NB4 (cell line): ENCODE data around the gene IL10.

Source experiments
- CTCF ChIP-seq: IDR thresholded peaks from one replicate; pipeline ENCODE4 v1.5.1; 2012; ENCODE audit warnings: low read depth, low read length
- POLR2A ChIP-seq: IDR thresholded peaks from 2 replicates; pipeline ENCODE4 v1.6.1; 2011; ENCODE audit warnings: mild to moderate bottlenecking; ENCODE audit not compliant: insufficient read length; ENCODE audit errors: extremely low read depth
- TF ChIP-seq, protein P1 (sequence below): IDR thresholded peaks from 2 replicates; pipeline ENCODE4 v1.6.1; 2011; ENCODE audit warnings: low read depth, low read length

GRCh38 chr1:206737729-206738201 is 34.5 kb downstream of the IL10 start:
- TF ChIP-seq CTCF (no peak), POLR2A (no peak)
- TF ChIP-seq, protein P1, sequence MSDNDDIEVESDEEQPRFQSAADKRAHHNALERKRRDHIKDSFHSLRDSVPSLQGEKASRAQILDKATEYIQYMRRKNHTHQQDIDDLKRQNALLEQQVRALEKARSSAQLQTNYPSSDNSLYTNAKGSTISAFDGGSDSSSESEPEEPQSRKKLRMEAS: no peak
